ENCODE measurements around the gene LRRC4C.

Gene LRRC4C

GRCh38 chr11:41459465-41460401, at the start of gene LRRC4C:
Gene LRRC4C, minus strand, starts transcription at chr11:41459652.
- DNase-seq: no peak

DNA sequence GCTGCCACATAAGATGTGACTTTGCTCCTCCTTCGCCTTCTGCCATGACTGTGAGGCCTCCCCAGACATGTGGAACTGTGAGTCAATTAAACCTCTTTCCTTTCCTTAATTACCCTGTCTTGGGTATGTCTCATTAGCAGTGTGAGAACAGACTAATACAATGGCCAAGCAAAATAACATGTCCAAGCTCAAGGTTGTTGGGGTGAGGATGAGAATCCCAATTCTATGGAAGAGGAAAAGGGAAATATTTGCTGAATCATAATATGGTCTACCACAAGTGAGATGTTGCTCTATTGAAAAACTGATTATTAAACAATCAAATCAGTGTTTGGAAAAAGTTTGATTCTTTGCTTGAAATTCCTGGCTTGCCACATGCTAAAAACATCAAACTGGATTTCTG, 48.7 kb upstream of the LRRC4C start:
- DNase-seq: no peak

GRCh38 chr11:41499429-41499828, 40.0 kb upstream of the LRRC4C start:
- no peak for DNase-seq

DNA sequence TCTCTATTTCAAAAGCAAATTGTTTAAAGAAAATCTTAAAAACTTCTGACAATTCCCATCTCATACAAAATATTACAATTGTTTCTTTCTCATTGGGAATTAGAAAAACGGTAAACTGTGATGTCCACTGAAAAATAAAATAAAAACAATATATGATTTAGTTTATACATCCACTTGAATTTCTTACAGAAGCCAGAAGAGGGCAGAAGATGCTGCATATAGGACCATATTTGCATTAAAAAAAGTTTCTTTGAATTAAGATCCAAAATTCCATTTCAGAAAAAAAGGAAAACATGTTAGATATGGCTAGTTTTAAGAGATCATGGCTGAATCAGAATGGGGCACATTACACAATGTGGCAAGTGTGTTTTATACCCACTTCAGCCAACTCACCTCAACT, 39.3 kb upstream of the LRRC4C start:
- no peak for DNase-seq

- no peak for DNase-seq
Observed at GRCh38 chr11:41497974-41498373, 38.5 kb upstream of the LRRC4C start.

- no peak for DNase-seq
Observed at GRCh38 chr11:41494716-41495115, 35.3 kb upstream of the LRRC4C start.

GRCh38 chr11:41486424-41486823, 27.0 kb upstream of the LRRC4C start:
- DNase-seq: no peak

GRCh38 chr11:41483956-41484355, 24.5 kb upstream of the LRRC4C start:
- DNase-seq: no peak

DNA sequence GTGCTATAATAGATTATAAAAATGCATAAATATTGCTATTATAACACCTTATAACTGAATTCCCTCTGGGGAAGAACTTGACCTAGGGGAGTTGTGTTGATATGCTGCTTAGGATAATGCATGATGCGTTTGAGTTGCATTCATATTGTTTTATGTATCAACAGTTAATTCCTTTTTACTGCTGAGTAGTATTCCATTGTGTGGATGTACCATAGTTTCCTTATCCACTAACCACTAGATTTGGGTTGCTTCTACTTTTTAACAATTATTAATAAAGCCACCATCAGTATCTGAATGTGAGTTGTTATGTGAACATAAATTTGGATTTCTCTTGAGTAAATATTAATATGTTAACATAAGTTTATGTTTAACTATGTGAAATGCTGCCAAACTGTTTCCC, 19.7 kb upstream of the LRRC4C start:
- DNase-seq: no peak

DNA sequence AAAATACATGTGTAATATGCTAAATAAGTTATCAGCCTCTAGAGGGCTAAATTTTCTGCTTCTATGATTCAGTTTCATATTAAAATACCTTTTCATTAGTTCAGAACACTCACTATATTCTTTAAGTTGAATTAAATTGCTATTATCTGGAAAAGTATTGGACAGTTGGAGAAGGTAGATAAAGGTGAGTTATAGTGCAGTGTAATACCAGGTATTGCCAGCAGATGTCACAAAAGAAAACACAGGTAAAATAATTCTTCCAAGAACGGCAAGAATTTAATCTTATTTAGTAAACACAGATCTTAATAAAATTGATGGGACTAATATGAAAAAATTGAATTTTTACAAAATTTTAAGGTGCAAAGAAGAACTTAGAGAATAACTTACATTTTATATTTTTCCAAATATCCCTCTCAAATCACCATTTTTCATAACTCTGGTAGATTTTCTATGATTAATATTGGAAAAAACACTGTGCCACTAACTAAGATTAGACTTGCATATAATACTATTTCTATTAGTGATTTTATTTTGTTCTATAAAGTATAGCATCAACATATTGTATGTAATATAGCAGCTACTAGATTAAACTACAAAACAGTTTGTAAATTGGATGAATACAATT, 1.7 kb upstream of the LRRC4C start:
- no peak for DNase-seq

- DNase-seq: no peak
Observed at GRCh38 chr11:41458641-41459040, 811 bp downstream of the LRRC4C start.

DNA sequence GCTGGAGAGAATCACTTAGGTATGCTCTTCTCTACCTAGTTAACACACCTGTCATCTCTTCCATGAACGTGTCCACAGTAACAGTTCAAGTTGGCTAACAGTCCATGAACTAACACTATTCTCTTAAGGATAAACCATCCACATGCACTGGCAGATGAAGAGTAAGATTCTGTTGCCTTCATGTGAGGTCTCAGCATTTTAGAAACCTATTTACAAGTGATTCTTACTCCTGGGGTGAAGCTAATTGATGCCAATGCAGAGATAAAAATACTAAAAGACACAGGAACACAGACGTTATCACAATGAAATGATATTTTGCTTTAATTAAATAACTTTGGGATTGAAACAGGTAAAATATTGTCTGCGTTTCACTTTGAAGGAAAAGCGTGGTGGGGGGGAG, 1.3 kb downstream of the LRRC4C start:
- DNase-seq: no peak

- DNase-seq: no peak
Observed at GRCh38 chr11:41457216-41458014, 2.0 kb downstream of the LRRC4C start.

DNA sequence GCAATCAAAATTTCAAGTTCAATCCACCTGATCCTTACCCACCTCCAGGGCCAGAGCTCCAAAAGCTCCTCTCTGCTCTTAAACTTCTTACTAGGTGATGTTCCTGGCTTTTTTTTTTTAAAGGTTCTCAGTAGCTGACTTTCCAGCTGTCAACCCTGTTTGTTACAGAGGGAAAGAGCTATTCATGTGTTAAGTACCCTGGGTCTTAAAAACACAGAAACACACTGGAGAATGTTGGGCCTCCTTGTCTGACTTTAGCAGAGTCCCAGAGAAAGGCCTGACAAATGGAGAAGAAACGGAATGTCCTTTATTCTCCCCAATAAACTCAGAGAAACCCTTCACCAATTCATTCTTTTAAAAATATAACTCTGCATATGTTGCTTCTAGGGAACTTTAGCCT, 3.2 kb downstream of the LRRC4C start:
- no peak for DNase-seq

- DNase-seq: no peak
Observed at GRCh38 chr11:41451011-41451410, 8.4 kb downstream of the LRRC4C start.

- no peak for DNase-seq
Observed at GRCh38 chr11:41449483-41450050, 9.9 kb downstream of the LRRC4C start.

DNA sequence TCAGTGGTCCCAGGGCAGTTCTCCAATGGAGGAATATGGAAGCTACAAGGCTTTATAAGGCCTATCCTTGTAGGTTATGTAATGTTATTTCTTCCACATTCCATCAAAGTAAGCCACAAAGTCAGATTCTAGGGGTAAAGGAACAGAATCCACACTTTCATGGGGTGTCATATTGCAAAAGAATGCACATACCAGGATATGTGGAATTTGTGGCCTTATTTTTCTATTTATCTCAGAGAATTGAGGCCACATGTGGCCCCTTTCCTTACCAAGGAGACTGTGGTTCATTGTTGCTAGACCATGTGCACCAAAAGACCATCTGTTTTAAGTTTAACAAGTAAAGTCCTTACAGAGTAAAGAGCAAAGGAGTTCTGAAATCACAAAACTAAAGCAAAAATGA, 12.9 kb downstream of the LRRC4C start:
- DNase-seq: no peak

DNA sequence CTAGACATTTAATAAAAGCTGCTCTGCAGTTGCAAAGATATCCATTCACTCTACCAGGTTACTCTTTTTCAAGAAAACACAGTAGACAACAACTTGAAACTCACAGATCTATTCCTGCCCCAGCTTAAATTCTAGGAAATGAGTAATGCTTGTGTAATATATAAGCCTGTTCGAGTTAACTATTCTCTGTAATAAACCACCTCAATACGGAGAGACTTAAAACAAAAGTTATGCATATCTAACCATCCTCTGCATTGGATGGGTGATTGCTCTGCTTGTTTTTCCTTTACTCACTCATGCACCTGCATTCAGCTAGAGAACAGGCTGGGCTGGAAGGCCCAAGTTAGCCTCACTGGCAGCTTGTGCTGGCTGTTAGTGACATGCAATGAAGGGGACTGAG, 13.3 kb downstream of the LRRC4C start:
- DNase-seq: no peak

DNA sequence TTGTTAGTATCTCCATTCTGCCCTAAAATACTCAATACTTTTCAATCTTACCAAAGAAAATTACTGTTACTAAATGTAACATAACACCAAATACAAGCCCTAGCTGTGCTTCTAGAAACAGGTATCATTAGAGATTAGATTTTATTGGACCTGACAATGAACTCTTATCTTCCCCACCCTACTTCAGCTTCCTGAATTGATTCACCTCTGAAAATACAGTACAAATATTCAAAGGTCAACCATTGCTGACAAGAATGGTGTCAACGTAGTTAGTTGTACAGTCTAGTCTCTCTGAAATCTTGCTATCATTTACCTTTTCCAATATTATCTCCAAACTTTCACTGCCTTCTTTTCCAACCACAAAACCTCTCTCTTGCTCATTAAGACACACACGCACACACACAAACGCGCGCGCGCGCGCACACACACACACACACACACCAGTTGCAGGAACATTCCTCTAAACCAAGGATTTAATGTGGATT, 22.4 kb downstream of the LRRC4C start:
- no peak for DNase-seq

DNA sequence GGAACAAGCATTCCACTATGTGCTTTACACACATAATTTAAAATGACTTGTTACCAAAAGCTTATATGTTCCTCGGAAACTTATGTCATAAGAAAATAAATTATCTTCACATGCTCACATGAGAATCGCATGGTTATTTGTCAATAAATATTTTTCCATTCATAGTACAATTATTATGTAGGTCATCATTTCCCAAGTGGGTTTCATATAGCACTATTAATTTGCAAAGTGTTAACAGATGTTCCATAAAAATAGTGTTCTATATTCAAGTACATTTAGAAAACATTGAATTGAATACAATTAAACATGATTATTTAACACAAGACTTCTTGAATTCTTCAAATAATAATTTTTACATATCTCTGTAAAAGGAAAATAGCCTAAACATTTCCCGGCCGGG, 23.9 kb downstream of the LRRC4C start:
- no peak for DNase-seq

DNA sequence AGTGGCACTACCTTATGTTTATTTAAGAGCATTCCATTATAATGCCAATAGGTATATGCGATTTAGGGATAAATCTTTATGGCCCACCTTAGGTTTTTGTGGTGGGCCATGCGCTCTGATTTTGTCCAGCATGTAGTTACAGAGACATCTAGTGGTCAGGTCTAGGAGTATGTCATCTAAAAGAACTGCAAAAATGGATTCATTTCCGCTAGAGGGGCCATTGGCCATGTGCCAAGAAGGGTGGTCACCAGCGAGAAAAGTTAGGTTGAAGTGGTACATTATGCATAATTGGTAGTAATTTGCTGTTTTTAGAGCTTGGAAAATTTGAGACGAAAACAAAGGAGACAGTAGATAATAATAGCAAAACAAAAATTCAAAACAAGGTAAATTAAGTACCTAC, 27.7 kb downstream of the LRRC4C start:
- no peak for DNase-seq

GRCh38 chr11:41419901-41420300, 39.6 kb downstream of the LRRC4C start:
- DNase-seq: no peak
